ENCODE measurements around the gene KIFC1. TPM values are rescaled to one million over a fixed set of nuclear protein-coding genes. Genes with fewer than 3 reads are reported as not detected.
"Not testable (repeated sequence)": the region's sequence is repeated elsewhere in the genome, so short reads cannot be mapped to it uniquely, and the experiment has no call there.

KIFC1 gene
- total and polyA plus RNA-seq, 9 of the 15 experiments (the other 6 are each of a cell fraction or from before 2014, with no cell fraction given) = 1.3 to 95.2 (median 76.9) TPM

DNA sequence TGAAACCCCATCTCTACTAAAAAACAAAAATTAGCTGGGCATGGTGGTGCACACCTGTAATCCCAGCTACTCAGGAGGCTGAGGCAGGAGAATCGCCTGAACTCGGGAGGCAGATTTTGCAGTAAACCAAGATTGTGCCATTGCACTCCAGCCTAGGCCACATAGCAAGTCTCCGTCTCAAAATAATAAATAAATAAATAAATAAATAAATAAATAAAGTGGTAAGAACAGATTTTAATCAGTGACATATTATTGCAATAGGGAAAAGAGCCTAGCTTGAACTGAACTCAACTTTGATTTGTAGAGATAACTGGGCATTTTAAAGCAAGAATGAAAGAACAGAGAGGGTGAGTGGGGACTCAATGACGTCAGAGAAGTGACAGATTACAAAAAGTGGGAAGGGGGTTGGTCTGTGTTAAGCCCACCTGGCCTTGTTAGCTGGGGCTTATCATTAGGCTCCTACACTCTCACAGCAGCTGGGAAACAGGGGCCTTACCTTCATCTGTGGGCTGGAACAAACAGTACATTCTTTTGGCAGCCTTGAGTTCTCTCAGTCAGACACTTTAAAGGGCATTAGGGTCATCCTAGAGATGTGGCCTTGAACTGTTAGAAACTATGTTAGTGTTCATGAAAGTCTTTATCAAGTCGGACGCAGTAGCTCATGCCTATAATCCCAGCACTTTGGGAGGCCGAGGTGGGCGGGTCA is 24.5 kb upstream of the KIFC1 start (continued):
- TF ChIP-seq BCOR (IDR thresholded peaks at IDR 0.05) (0 out of 2 replicates have a peak, but pooled peaks have one; percentile 28), BHLHE40 (IDR thresholded peaks at IDR 0.05; ENCODE audit: low read length) (no peak), THAP7 (CRISPR knock-in tag; IDR thresholded peaks at IDR 0.05) (no peak), ATF1 (CRISPR knock-in tag; IDR thresholded peaks at IDR 0.05) (no peak), ATF1 (tag; IDR thresholded peaks at IDR 0.05) (peak; percentile 70), CBFA2T3 (IDR thresholded peaks at IDR 0.05) (peak; percentile 39), SMARCB1 (IDR thresholded peaks at IDR 0.05; ENCODE audit: insufficient read length, low read depth) (no peak), NBN (IDR thresholded peaks at IDR 0.05; ENCODE audit: low read depth) (no peak), TRIM24 (IDR thresholded peaks at IDR 0.05) (0 out of 4 replicates have a peak, but pooled peaks of 1 of the 2 experiments have one; percentile 10), HDAC2 (IDR thresholded peaks at IDR 0.05) (peak; percentile 20; the same call in 1 of the 2 replicates), GABPB1 (CRISPR knock-in tag; IDR thresholded peaks at IDR 0.05) (no peak)
- TF ChIP-seq, protein P1, sequence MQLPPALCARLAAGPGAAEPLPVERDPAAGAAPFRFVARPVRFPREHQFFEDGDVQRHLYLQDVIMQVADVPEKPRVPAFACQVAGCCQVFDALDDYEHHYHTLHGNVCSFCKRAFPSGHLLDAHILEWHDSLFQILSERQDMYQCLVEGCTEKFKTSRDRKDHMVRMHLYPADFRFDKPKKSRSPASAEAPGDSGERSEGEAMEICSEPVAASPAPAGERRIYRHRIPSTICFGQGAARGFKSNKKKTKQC (CRISPR knock-in tag; IDR thresholded peaks at IDR 0.05) = no peak

DNA sequence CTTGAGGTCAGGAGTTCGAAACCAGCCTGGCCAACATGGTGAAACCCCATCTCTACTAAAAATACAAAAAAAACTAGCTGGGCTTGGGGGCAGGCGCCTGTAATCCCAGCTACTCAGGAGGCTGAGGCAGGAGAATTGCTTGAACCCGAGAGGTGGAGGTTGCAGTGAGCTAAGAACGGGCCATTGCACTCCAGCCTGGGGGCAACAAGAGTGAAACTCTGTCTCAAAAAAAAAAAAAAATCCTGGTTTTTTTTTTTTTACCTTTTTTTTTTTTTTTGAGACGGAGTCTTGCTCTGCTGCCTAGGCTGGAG is 24.0 kb upstream of the KIFC1 start:
- DNase-seq (ENCODE audit: extremely low read depth in 1 of 4, low spot score in 3 of 4); H3K9me1 ChIP-seq (ENCODE audit: control insufficient read depth, insufficient read depth, low read length); H3K4me2 ChIP-seq (ENCODE audit: insufficient read depth, low read length); H3K27me3 ChIP-seq (ENCODE audit: control insufficient read depth in 2 of 2, insufficient read depth in 2 of 2, low read length in 2 of 2); CTCF ChIA-PET (ENCODE audit: low intra/inter-chr PET ratio); H3K9me3 ChIP-seq (replicated peaks; ENCODE audit: control insufficient read depth, insufficient read depth, low read depth, low read length); intact Hi-C loops (cut with micrococcal nuclease); FAIRE-seq; BruUV-seq (replicated peaks); H3K9ac ChIP-seq (ENCODE audit: insufficient read depth in 1 of 2, low read depth in 2 of 2, low read length in 2 of 2); H3K4me3 ChIP-seq; ATAC-seq; H3K79me2 ChIP-seq (ENCODE audit: control insufficient read depth, insufficient read depth, low read length); H4K20me1 ChIP-seq (replicated peaks; ENCODE audit: control insufficient read depth, insufficient read depth, low read length); in situ Hi-C loops (cut with MboI); H3K36me3 ChIP-seq (ENCODE audit: control insufficient read depth, insufficient read depth, low read length); H2AFZ ChIP-seq (ENCODE audit: low read depth, low read length): not testable (repeated sequence)
- Histone ChIP-seq H3K27ac (ENCODE audit: extremely low read depth, low read depth, low read length) (peak overlapping the region; percentile 55; the same call in 1 of the 3 replicates), H3K4me1 (replicated peaks in 1 of 2; ENCODE audit: control insufficient read depth in 2 of 2, insufficient read depth in 2 of 2, low read length in 2 of 2) (peaks cover 25 to 30% of the 10 kb centered on the region in 2 experiments)
- peak; percentile 55 for TF ChIP-seq POLR3A (IDR thresholded peaks at IDR 0.05; ENCODE audit: borderline replicate concordance, extremely low read depth, insufficient read depth, insufficient read length)
- TF ChIP-seq POLR2H (tag; IDR thresholded peaks at IDR 0.05; ENCODE audit: low read depth) = peak; percentile 63; the same call in 1 of the 2 replicates
- 0 out of 2 replicates have a peak, but pooled peaks have one; percentile 25 for TF ChIP-seq ZNF384 (IDR thresholded peaks at IDR 0.05; ENCODE audit: low read depth, low read length)
- 0 out of 4 replicates have a peak, but pooled peaks of 1 of the 2 experiments have one; percentile 2 for TF ChIP-seq KDM1A (IDR thresholded peaks at IDR 0.05)
- POLR2A ChIA-PET = interaction anchor here (1.4 kb wide), 1 partner anchor 12 kb away, joined by 3 read pairs; no protein-coding TSS in a partner anchor
- 50% methylated on average over 4 of the region's 5 CpGs for WGBS (ENCODE audit: insufficient coverage, low coverage, missing lambda C conversion rate)
